Stromal cell of bone marrow (primary cell): Measurements from ENCODE around the gene IL12A.
A peak's percentile ranks its signal among the peaks of the same experiment; 100 is the strongest.

Experiments
- DNase-seq: peaks from one replicate; pipeline ENCODE4 v3.0.0-alpha.2; 2012; ENCODE audit warnings: low read depth

Gene IL12A

DNA sequence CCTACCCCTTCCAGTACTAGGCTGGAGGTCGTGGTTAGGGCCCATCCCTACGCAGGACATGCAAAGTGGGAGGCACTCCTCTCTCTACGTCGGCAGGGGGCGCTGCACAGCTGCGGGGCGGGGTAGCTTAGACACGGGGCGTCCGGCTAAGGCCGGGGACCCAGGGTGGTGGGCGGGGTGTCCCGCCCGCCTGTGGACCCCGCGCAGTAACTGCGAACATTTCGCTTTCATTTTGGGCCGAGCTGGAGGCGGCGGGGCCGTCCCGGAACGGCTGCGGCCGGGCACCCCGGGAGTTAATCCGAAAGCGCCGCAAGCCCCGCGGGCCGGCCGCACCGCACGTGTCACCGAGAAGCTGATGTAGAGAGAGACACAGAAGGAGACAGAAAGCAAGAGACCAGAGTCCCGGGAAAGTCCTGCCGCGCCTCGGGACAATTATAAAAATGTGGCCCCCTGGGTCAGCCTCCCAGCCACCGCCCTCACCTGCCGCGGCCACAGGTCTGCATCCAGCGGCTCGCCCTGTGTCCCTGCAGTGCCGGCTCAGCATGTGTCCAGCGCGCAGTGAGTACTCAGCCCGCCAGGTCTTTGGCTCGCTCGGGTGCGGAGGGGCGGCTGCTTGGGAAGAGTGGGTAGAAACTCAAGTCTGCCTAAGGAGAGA lies at the start of gene IL12A:
Gene IL12A (plus strand): TSS at position 219 of the 655 bp plus-strand sequence.
- DNase-seq = peak; percentile 40

DNA sequence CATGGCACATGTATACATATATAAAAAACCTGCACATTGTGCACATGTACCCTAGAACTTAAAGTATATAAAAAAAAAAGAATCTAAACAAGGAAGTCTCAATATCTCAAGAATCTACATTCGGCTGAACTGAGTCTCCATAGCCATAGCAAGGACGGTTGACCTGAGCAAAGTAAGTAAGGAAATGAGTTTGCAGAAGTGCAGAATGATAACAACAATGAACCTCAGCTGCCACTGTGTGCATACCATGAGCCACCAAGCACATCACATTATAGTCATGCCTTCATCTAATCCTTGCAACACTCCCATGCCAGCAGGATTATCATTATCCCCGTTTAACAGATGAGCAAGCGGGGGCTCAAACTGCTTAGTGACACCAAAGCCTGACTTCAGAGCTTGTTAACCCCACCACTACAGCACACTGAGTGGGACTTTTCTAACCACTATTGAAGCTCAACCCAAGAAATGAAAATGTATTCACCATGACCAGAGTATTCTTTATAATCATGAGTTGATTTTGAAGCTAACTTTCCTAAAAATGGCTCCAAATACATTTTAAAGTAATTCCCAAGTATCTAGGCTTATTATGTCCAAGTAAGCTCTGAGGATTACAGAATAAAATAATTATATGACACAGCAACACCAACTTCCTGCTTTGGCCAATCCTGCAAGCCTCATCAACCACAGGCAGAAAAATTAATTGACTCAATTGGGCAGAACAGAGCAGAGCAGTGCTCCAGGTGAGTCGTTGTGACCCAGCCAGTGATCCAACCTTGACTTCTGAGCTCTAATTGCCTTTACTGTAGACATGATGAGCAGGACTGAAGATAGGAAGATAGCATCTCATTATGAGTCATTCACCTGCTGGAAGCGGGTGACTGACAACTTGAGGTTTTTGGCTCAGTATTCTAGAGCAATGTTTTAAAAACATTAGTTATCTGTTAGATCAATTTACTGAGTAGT lies 47.3 kb upstream of the IL12A start:
- DNase-seq = no peak

DNA sequence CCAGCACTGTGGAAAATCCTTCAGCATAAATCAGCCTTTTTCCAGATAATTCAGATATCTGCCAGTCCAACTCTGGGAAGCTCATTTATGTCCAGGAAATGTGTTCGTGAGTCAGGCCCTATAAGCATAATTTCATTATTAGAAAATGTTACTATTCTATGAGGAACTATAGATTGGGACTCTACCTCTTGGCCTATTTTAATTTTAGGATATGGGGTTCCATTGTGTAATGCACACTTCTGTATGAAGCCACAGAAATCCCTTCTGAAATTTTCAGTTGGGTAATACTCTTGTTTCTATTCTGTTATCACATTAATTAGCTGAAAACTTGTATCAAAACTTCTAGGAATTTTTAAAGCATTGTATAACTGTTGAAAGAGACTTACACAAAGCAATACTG lies 43.9 kb upstream of the IL12A start:
- DNase-seq = no peak

DNA sequence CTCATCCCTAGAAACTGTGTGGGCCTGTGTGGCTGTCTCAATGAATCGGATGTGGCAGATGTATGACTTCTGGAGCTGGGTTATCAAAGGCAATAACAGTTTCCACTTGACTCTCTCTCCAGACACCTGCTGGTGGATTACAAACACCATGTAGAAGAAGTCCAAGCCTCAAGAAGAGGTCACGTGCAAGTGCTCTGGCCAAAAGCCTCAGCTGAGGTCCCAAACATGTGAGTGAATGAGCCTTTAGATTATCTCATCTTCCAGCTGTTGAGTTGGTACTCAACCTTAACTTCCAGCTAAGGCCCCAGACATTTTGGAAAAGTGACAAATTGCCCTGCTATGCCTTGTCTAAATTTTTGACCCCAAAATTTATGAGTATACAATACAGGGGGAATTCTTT lies 42.7 kb upstream of the IL12A start:
- no peak for DNase-seq

DNA sequence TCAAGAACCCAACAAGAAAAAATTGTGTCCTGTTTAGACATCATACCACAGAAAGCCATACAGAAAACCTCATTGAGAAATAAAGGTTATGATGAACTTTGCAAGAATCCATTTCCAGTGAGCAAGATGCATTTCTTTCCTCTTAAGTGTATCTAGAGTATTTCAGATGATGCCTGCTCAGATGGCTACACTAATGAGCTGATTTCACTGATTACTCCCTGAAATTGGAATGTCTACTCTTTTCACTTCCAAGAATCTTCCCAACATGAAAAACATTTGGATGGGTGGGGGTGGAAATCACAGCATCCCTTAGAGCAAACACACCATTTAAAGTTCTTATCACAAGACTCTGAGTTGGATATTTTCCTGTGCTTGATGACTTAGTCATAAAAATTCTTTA lies 41.4 kb upstream of the IL12A start:
- DNase-seq = peak; percentile 83

DNA sequence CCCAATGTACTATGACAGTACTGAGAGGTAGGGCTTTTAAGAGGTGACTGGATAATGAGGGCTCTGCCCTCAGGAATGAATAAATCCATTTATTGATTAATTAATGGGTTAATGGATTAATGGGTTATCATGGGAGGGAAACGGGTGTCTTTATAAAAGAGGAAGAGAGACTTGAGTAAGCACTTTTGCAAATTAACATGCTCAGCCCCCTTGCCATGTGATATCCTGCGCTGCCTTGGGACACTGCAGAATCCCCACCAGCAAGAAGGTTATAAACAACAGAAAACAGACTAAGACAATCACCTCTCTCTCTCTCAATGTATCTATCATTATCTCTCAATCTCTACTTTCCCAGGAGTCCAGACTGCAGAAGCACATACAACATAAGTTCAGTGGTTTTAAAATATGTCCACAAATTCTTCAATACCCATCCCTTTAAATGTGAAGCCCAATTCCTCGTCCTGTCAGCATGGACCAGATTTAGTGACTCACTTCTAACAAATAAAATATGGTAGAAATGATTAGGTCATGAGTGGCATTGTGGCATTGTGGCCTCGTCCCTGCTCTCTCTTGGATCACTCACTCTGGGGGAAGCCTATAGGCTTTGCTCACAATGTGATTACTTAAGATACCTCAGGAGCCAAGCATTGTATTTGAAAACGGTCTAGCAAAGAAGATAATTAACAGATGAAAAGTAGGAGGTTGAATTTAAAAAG lies 40.0 kb upstream of the IL12A start:
- no peak for DNase-seq

DNA sequence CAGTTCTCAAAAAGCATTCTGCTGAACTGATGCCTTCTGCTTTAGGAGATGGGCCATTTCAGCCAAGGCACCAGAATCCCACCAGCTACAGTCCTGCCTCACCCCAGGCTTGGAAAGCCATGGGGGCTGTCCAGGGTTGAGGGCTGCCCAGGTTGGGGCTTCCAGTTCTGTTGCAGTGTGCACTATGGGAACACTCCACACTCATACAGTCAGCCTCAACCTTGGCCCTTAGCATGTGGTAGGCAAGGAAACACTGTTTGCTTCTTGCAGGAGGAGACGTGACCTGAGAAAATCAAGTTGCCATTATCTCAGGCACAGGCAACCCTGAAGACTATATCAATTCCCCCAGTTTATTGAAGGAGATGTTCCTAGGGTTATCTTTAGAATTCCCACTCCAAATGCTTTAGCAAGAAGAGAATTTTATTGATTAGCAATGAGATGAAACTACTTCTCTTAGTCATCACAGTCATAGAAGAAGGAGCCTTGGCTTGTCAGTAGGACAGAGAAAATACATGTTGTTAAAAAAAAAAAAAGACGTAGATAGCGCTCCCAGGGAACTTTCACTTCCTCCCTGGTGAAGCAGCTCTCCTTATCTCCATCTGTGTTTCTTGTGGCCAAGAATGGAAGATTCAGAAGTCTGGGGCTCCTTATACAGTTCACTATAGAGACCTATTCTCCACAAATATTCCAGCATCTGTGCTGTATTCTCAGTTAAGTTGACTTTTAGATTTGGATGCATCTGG lies 38.3 kb upstream of the IL12A start:
- DNase-seq = no peak

DNA sequence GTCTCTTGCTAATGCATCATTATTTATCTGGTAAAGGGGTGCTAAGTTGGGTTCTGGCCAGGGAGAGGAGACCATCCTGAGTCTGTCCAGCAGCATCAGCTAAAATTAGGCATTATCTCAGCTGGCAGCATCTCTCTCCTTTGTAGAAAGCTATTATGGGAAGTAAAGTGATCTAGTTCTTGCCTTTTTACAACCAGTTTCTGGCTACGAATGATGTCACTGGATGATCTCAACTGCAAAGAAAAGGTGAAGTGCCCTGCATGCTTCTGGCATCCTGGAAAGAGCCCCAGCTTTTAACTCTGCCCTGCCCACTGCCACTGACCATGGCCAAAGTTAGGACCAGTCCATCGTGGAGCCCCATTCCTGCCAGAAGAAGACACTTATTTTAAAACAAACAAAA lies 37.1 kb upstream of the IL12A start:
- no peak for DNase-seq

DNA sequence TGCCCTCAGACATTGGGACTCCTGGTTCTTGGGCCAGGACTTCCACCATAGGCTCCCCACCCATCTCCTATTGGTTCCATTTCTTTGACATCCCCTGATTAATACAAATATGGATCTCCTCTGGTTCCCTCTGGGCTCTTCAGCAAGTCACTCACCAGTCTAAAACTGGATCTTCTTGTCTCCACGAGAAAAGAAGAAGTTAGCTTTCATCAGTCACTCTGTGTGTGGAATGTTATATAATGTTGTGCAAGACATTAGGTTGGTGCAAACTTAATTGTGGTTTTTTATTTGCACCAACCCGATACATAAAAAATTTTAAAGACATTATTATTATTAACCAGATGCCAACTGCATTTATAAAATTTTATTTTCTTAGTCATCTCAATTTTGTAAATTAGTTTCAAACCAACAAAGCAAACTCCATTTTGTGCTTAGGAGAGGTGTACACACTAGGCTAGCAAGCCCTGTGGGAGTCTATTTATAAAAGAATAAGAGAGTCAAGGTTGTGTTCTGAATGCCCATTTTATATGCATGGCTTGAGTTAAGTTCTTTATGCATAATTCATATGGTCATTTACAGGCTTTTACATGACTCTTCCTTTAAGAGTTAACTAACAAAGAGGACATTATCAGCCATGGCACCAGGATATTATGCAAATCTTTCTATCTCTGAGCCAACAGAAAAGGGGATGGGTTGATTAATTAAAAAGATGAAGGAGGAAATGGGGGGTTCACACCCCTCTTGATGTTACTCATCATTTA lies 35.1 kb upstream of the IL12A start:
- DNase-seq = no peak

DNA sequence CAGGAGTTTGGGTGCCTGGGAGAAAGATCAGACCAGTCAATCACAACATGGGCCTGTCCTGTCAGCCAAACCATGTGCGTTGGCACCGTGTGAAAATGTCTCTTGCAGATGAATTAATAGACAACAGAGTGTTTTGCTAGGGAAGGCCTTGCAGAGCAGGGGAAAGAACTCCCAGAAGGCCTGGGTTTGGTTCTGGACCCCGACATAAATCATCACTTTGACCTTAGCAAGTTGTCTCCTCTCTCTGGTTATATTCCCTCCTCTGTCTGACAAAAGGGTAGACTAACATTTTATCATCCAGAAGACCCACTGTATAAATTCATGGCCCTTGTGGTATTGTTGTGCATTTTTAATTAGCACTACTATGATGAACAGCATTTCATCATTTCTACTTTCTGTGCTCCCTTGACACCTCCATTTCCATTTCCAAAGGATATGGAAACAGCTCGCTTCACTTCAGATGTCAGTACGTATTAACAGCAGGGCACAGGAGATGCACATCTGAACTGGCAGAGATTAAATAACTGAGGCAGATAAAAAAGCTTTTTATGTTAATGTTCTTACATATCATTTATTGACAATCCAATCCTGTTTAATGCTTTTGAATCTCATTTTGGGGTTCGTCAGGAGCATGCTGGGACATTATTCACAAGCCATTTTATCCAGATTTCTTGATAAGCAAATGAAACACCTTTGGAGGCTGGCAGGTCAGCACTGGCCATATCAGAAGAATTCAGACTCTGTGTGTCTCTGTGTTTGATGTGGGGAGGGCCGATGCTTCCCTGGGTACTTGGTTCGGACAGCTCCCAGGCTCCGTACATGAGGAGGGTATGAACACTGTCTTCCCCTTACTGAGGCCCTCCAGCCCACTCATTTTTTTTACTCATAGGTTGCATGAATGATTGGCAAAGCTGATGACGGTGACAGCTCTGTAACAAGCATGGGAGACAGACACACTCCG lies 28.2 kb upstream of the IL12A start:
- DNase-seq = no peak

DNA sequence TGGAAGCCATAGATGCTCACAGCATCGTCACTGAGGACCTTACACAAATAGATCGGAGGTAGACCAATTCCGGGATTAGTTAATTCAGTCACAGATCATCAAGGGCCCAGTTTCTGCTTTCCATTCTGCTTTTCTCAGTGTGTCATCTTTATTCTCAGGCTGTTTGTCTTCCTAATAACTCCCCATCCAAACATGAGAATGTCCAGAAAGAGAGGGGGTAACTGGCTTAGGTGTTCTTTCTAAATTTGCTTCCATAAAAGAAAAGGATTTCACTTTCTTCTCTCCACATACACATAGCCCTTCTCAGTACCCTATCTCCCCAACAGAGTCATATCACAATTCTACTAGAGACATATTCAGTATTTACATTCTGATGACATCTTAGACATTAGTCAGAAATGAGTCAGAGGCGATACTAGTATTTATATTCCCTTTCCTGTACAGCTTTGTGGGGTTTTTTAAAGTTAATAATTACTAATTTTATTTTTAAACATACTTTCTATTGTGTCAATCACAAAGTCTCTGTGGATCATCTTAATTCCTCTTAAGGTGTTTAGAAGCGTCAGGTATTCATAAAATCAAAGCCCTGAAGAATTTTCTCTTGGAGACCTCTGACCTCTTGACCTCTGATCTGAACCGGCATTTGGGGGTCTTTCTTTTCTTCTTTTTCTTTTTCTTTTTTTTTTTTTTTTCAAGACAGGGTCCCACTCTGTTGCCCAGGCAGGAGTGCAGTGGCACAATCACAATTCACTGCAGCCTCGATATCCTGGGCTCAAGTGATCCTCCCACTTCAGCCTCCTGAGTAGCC lies 24.3 kb upstream of the IL12A start:
- peak; percentile 32 for DNase-seq

DNA sequence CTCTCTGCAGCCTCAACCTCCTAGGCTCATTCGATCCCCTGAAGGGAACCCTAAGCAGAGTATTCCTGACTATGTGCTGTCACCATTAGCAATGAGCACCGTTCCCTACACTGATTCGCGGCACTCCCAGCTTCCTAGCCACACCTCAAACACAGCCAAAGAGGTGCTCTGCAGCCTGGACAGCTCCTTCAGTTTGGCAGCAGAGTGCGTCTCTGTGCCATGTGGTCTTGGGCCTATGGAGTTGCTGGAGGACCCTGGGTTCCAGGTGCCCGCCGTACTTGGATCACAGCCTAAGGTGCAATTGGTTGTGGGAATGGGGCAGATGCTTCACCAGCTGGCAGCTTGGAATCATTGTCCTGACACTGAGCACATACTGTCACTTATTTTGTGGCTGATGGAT lies 17.3 kb upstream of the IL12A start:
- no peak for DNase-seq

DNA sequence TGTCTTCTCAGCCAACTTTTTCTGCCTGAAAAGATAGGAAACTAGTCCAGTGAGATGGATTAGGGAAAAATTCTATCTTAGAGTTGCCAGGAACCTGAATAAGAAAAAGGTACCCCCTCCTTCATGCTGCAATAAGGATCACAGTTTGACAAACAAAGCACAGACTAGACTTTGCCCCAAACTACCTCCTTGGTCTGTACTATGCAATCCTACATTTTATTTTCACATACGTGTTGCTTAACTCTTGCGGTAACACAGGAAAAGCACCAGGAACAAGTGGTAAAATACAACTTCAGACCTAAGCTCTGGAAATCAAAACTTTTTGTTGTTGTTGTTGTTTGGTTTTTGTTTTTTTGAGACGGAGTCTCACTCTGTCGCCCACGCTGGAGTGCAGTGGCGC lies 11.3 kb upstream of the IL12A start:
- DNase-seq = no peak

DNA sequence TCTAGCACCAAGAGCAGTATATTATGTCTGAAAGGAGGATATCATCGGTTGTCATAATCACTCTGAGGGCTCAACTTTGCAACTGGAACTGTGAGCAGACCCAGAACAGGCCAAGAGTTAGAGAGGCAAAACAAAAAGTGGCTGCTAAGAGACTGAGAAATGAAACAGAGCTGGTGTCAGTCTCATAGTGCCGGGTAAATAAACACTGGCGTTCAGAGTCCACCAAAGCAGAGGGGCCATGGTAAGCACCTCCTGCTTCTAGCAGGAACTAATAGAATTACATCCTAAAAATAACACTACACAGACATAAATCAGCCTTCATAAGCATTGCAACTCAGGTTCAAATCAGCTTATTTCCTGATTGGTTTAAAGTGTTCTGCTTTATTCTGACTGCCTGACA lies 10.3 kb upstream of the IL12A start:
- DNase-seq = no peak

DNA sequence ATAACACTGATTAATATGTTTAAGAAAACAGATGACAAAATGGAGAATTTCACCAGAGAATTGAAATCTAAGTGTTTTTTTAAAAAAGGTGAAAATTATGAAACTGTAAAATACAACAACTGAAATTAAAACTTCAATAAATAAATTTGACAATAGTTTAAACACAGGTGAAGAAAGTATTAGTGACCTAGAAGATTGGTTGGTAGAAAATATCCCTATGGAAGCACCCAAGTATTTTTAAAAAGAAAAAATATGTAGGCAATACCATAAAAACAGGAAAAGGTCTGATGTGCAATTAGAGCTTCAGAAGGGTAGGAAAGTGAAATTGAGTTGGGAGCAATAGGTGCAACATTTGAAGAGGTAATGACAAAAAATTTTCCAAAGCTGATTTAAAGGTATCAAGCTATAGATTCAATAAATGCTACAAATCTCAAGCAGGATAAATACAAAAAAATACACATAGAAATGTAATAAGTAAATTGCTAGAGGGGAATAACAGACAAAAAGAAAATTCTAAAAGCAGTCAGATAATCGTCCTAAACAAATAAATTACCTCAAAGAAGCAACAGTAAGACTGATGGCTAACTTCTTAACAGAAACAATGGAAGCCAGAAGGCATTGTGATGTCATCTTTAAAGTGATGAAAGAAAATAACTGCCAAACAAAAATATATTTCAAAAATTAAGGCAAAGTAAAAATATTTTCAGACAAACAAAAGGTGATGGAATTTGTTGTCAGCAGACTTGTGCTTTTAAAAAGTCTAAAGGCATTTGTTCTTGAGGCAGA lies 9.5 kb upstream of the IL12A start:
- no peak for DNase-seq

DNA sequence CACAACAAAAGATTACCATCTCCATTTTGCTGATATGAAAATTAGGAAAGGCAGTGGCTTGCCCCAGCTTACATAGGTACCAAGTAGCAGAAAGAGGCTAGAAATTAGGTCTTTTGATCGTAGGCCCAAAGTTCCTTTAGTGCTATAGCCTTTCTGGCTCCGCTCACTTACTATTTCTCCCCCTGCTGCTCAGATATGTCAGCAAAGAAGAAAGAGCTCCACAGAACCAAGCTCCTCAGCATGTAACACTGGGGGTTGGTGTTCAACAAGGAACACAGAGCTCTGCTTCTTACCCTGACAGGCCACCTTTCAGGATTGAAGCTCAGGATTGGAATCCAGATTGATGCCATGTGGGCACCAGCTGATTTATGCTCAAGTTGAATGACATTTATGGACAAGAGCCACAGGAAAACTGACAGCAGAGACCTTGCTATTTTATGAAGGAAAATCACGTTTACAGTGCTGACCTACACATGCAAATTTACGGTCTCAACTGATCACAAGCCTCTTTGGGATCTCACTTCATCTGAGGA lies 6.1 kb upstream of the IL12A start:
- no peak for DNase-seq

DNA sequence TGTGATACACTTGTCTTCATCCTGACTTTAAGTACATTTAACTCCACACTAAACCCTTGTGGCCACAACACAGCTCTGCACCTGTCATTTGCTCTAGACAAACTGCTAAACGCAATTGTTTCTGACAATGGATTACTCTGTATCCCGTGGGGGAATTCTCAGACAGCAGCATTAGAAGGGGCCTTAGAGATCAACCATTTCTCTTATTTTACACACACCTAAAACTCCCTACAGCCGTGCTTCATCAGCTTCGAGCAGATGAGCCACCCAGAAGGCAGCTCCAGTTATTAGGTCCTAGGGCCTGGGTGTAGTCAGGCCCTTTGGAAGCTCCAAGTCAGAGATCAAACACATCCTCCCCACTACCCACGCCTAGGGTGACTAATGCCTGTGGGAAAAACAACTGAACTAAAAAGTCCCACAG lies 1.3 kb upstream of the IL12A start:
- no peak for DNase-seq
